ENCODE measurements around the gene PLEKHG2. TPM values are rescaled to one million over a fixed set of nuclear protein-coding genes. Genes with fewer than 3 reads are reported as not detected.

PLEKHG2 gene
- total RNA-seq, 1 experiment from 2014 or later = 29.0 TPM

- no peak for DNase-seq (ENCODE audit: low read depth, low spot score)
- peaks cover 2 to 21% of the 10 kb centered on the region in 2 experiments; a peak in 2 of 4 replicates for H3K36me3 ChIP-seq (ENCODE audit: control insufficient read depth in 1 of 2, insufficient read depth in 2 of 2, low read length in 2 of 2)
Measured at GRCh38 chr19:39448271-39448670, 35.8 kb downstream of the PLEKHG2 start.

More at GRCh38 chr19:39448271-39448670, 35.8 kb downstream of the PLEKHG2 start:
- POLR2A ChIA-PET = interaction anchor here (1.0 kb wide), 1 partner anchor 12 kb away, joined by 3 read pairs; the partner anchor contains the start of gene RPS16
- peak overlapping the region; percentile 78; the same call in 1 of the 2 replicates for H3K4me2 ChIP-seq (ENCODE audit: low read length)
- CTCF ChIA-PET = no interaction called here
- H3K27ac ChIP-seq (ENCODE audit: low read depth, low read length) = no peak overlapping the region
- no peaks in the 10 kb centered on the region for H3K27me3 ChIP-seq (ENCODE audit: insufficient read depth, low read length)
- H3K4me3 ChIP-seq (replicated peaks in 1 of 2; ENCODE audit: low read depth in 1 of 2, low read length in 2 of 2) = no peak overlapping the region
- no peak overlapping the region for H3K9ac ChIP-seq (ENCODE audit: low read length)
- peaks cover 3% of the 10 kb centered on the region; the same call in 1 of the 2 replicates for H4K20me1 ChIP-seq (ENCODE audit: insufficient read depth)
- intact Hi-C loops (cut with micrococcal nuclease) = no loop called here
- peaks cover 88% of the 10 kb centered on the region for H3K79me2 ChIP-seq (ENCODE audit: insufficient read depth, low read length)
- TF ChIP-seq REST (IDR thresholded peaks at IDR 0.05; ENCODE audit: low read depth) (no peak), SRF (IDR thresholded peaks at IDR 0.05; ENCODE audit: low read depth) (no peak)
- H3K9me3 ChIP-seq (ENCODE audit: control insufficient read depth in 1 of 2, insufficient read depth in 1 of 2, low read depth in 1 of 2, low read length in 2 of 2) = no peaks in the 10 kb centered on the region; a peak in 1 of 4 replicates
- H3K4me1 ChIP-seq (ENCODE audit: control insufficient read depth in 1 of 2, insufficient read depth in 2 of 2, low read length in 2 of 2) = peaks cover 6 to 28% of the 10 kb centered on the region in 2 experiments
- no peak for ATAC-seq
- H3K9me2 ChIP-seq (ENCODE audit: insufficient read depth) = no peaks in the 10 kb centered on the region
- H2AFZ ChIP-seq (ENCODE audit: low read depth, low read length, poor library complexity, severe bottlenecking) = no peak overlapping the region
- RAD21 ChIA-PET (ENCODE audit: low non-redundant PET in 1 of 2, low total read pairs in 2 of 2, uncharacterized antibody in 2 of 2, unreplicated experiment in 2 of 2) = no interaction called here
- no TSS peak for BruUV-seq (replicated peaks)
